ENCODE results near the gene CTNND2.
"Not testable (repeated sequence)": the region's sequence is repeated elsewhere in the genome, so short reads cannot be mapped to it uniquely, and the experiment has no call there.

Gene CTNND2

DNA sequence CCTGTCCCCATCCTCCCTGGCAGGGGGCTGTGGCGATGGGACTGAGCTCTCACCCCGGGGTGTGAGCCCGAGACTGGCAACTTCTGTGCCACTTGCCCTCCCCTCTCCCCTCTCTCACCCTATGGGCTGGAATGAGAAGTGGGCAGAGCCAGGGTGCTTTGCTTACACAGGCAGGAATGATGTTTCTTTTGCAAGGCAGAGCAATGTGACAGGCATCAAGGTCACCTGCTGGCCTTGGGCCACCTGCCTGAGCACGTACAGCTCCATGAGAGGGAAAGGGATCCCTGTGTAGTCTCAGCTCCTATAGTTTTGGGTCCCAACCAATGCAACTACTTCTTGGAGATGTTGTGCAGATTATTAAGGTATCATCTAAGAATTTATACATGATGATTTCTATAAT, 890.5 kb downstream of the CTNND2 start:
- no peak for DNase-seq (ENCODE audit: low spot score)

DNA sequence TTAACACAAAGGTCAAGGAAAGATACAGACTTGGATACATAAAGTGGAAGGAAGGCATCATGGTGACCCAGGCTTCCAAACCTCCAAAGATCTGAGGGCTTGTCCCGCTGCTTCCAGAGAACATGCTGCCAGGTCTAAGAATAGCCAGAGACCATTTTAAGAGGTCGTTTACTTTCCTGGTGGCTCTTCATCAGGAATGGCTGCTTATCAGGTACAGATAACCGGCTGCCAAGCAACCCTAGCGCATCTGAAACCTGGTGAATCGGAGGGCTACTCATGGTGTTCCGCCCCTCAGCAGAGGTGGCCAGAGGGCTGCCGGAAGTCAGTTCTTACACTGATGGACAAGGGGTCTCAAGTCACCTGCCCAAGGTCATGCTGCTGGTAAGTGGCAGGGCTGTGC, 892.0 kb downstream of the CTNND2 start:
- no peak for DNase-seq (ENCODE audit: low spot score)

DNA sequence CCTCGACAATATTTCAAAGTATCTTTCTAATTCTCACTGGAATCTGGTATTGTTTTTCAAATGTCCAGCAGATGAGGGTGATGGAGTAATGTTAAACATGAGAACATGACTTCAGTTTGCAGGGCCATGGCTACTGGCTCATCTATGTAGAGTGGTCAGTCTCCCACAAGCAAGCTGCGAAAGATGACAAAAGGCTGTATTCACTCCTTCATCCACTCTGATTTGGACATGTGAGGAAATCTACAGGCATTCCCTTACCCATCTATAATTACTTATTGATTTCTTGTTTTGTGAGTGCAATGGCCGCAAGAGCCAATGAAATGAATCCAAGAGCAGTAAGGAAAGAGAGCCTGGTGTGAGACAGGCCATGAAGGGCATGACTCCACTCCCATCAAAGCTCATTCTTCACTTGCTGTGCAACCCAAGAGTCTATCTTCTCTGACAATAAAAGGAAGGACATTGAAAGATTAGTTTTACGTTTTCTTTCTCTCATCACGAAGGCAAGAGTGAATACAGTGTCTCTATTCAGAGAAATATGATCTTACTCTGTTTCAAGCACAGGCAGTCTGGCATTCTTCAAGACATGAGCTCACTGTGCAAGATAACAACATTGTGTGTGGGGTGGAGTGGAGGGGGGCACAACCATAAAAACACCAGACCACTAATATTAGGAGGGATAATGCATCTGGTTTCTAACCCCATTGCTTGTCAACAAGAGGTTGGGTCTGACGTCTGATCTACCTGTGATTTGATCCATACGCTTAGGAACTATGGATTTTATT, 893.6 kb downstream of the CTNND2 start:
- DNase-seq (ENCODE audit: low spot score), result no peak

DNA sequence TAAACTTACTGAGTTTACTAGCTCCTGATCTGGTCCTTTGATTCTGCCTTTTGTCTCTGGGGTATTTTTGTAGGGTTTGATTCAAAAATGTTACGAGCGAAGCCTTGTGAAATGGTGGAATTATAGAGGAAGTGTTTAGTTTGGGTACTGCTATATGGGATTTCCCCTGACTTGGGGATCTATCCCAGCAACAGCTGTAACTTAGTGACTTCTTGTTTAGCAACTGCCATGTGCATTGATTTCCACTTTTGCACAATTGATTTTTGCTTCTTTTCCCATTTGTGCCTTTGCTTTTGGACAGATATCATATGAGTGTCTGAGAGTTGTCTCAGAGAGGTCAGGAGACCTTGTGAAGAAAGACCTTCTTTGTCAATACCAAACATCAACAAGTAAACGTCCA, 894.7 kb downstream of the CTNND2 start:
- DNase-seq (ENCODE audit: low spot score), result no peak

DNA sequence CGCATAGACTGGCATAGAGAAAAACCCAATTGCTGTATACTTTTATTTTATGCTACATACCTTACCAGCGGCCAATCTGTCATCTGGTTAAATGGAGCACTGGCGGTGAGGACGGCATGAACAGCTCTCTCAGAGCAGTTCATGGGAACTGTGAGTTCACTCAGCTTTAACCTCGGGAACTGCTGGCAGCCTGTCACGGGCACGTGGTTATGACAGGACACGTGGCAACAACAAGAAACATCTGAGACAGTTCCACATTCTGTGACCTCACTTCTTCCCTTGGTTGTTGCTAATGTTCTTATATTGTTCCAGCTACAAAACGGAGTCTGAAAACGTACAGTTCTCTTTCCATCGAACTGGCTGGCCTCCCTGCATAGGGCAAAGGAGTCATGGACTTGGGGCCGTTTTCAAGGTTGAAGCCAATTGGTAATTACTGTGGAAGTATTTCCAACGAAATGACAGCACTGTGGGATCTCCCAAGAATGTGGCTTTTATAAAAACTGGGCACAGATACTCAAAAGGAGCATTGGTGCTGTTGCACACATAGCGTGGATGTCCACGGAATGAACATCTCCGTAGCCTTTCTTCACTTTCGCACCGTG, 896.9 kb downstream of the CTNND2 start:
- DNase-seq (ENCODE audit: low spot score), result no peak

DNA sequence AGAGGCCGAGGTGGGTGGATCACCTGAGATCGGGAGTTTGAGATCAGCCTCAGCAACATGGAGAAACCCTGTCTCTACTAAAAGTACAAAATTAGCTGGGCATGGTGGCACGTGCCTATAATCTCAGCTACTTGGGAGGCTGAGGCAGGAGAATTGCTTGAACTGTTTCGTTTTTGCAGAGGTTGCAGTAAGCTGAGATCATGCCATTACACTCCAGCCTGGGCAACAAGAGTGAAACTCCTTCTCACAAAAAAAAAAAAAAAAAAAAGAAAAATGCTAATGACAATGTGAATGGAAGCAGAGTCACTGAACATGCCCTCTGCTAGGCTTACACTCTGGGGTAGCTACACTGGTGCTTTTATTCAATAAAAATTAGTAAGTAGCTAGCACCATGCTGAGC, 899.7 kb downstream of the CTNND2 start:
- not testable (repeated sequence) for DNase-seq (ENCODE audit: low spot score)

DNA sequence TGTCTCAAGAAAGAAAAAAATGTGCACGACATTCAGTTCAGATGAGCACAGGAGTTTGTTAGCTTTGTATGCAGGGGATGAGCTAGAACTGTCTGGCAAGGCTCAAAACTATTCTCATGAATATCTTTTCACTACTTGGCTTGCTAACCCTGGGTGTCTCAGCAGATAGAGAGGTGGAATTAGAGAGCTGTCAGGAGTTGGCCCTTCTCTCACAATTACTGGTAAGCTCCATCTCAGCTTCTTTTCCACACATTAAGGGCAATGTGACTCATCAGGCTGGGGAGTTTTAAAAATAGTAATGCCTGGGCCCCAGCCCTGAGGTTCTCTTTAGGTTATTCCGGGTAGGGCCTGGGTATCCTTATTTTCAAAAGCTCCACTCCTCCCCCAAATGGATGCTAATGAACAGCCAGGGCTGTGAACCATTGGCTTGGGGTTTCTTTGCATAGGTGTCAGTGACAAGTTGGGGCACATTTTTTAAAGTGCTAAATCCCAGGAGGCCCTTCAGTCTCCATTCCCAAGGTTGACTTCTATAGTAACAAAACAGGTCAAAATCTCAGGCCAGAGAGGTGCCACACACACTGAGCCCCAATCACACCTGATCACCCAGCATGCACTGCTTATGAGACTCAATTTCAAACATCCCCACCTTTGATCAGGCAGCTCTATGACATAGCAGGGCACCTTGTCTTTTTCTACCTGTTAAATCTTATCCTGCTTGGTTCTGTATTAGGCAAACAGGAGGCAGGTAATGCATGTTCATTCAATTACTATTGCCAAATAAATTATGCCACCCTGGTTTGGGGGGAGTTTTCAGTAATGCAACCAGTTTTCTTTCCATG, 903.5 kb downstream of the CTNND2 start:
- no peak for DNase-seq (ENCODE audit: low spot score)

DNA sequence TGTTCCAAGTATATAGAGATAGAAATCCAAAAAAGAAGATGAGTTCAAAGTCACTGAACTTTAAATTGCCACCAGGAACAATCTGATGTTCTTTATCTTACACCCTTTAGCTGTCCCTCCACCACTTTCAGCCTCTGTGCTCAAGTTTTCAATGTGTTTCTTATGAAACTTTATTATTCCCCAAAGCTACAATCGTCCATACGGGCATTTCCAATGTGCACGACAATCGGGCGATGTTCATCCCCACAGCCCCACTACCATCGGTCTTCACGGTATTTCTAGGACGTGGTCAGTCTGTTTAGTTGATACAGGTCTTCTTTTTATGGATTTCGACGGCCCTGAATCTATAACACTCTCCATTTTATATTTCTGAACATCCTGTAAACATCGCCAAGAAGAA, 904.5 kb downstream of the CTNND2 start:
- DNase-seq (ENCODE audit: low spot score), result no peak

DNA sequence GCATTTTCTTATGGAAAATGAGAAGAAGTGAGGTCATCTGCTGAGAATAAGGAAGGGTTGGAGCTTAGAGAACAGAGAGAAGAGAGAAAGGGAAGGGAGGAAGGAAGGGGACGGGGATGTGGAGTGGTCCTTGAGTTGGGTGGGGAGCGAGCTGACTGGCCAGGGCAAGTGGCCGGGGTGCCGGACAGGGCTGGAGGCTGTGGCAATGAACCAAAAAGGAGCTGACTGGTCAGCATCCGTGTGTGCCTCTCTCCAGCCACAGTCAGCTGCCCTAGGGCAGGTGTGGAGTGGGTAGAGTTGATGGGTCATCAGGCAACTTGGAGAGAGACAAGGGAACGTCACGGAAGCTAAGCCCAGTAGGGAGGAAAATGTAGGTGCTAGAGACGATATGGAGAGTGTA, 908.4 kb downstream of the CTNND2 start:
- no peak for DNase-seq (ENCODE audit: low spot score)

DNA sequence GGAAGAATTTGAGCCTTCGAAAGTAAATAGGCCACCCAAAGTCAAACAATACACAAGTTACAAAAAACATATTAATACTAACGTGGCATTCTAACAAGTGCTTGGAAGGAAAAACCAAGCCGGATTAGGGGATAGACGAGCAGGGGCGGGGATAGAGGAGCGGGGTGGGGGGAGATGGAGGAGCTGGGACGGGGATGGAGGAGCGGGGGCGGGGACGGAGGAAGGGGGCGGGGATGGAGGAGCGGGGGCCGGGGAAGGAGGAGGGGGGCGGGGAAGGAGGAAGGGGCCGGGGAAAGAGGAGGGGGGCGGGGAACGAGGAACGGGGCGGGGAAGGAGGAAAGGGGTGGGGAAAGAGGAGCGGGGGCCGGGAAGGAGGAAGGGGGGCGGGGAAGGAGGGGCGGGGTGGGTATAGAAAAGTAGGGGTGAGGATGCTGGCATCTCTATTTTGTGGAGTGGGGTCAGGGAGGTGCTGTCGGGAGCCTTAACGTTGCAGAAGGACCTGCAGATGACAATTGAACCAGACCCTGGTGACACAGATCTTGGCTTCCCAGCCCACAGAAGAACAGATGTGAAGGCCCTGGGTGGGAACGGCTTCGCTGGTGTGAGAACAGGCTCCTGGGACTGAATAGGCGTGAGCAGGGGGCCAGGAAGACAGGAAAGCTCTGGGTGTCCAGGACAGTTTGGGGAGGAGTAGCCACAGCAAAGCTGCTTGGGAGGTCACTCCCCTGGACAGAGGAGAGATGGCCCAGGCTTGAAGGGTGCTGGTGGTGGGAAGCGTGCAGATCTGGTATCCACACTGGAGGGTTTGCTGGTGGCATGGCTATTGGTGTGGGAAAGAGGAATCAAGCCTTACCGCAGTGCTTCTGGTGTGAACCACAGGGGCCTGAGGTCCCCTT, 909.9 kb downstream of the CTNND2 start:
- no peak for DNase-seq (ENCODE audit: low spot score)

DNA sequence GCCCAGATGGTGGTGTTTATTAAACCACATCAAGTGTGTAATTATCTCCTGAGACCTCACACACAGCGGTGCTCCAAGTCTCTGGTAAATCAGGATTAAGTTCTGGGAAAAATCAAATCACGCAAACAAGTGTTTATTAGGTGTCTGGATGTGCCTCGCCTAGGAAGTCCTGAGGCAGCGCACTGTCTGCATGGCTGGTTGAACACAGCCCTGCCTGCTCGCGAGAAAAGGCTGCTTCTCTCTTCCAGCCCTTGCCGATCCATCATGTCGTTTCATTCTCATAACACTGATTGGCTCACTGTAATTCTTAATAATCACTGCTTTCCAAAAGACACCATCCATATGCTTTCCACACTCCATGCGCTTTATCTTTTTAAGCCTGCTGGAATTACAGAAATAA, 913.6 kb downstream of the CTNND2 start:
- no peak for DNase-seq (ENCODE audit: low spot score)

DNA sequence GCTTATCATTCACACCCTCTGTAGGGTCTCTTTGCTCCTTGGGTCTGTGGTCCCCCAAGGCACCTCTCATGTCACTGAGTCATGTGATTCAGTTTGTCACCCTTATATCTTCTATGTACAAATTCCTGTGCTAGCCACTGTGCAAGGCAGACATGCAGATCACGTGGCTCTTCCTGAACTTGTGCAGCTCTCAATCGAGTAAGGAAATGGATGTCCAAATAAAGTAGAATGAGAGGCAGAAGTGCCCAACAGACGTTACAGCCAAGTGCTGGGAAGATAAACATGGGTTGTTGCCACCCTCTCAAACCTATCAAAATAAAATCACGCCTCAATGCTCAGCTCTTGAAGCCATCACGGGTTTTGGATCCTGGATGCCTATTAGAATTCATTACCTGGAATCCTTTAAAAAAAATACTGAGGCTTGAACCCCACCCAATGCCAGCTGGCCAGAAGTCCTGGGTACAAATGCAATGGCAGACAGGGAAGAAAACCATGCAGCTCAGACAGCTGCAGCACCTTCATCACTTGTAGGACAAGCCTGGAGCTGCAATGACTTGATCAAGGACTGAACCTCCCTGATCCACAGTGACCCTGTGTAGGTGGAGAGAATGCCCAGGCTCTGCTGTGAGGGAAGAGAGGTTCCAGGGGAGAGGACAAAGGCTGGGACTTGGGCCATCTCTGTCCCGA, 914.5 kb downstream of the CTNND2 start:
- DNase-seq (ENCODE audit: low spot score), result no peak

DNA sequence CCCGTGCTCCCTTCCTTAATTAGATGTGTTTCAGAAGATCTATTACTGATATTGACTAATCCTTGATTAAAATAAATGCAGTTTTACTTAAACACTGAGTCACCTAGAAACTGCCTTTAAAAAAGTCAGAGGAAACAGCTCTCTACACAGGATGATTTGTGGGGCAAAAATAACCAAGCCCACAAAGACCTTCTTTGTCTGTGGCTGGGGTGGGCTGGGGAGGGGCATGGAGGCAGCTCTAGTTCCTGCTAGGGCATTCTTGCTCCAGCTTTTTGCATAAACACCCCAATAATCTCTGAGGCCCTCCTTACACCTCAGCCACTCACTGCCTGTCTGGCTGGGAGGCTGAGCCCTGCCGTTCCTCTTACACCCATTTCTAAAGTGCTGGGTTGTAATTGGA, 915.6 kb downstream of the CTNND2 start:
- no peak for DNase-seq (ENCODE audit: low spot score)

DNA sequence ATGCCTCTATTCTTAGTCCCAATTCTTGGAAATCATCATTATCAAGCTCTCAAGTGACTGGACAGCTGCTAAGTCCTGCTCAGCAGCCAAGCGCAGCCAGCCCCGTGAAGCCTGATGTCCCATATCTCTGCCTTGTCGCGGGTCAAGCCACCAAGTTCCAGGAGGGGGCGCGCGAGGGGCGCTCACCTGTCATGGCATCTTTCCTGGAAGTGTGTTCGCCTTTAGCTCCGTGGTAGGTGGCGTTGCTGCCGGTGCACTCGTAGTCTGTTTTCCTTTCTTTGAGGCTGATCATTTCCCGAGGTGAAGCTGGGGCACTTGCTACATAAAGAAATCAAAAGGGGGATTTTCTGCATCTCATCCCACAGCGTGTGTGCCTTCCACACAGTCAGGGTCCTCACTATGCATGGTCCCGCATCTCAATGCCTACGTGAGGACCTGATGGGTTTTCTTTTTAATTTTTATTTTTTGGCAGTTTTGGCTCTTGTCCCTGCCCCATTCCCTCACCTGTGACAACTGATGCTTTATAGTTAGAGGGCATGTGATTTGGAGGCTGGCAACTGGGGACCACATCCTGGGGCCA, 916.2 kb downstream of the CTNND2 start:
- DNase-seq (ENCODE audit: low spot score), result peak; percentile 53

DNA sequence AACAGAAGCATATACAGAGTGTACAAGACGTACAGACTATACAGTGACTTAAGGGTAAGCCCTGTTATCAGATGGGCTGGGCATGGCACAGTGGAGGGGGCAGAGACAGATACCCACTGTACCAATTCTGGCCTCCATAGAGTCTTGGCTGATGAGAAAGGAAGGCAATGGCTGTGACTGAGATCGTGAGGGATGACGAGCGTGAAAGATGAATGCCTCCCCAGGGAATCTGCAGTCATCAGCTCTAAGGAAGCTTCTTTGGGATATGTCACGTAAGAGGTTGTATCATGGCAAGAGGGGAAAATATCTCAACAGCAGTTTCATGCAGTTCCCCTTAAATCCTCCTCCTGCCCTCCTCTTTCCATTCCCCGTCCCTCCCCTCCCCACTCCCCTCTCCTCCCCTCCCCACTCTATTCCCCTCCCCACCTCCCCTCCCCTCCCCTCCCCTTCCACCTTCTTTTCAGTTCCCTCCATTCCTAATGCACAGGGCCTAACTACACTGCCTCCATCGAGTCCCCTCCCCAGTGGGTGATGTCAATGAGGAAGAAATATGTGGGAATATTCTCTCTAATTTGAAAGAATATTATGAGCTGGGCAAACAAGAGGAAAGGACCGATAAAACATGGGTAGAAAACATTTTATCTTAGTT, 916.8 kb downstream of the CTNND2 start:
- no peak for DNase-seq (ENCODE audit: low spot score)

DNA sequence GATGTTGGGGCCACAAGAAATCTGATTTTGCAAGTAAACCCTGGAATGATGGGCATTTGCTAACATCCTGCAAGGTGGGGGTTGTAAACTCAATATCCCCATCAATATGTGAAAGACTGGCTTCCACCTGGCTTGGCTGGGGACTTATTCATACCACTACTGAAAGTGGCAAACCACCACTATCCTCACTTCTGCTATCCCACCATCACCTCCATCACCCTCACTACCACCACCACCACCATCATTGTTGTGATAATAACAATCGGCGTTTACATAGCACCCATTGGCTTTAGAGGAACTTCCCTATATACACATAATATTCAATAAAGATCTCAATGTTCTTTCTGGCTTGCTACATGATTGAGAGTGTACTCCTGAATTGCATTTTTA, 918.5 kb downstream of the CTNND2 start:
- DNase-seq (ENCODE audit: low spot score), result no peak

DNA sequence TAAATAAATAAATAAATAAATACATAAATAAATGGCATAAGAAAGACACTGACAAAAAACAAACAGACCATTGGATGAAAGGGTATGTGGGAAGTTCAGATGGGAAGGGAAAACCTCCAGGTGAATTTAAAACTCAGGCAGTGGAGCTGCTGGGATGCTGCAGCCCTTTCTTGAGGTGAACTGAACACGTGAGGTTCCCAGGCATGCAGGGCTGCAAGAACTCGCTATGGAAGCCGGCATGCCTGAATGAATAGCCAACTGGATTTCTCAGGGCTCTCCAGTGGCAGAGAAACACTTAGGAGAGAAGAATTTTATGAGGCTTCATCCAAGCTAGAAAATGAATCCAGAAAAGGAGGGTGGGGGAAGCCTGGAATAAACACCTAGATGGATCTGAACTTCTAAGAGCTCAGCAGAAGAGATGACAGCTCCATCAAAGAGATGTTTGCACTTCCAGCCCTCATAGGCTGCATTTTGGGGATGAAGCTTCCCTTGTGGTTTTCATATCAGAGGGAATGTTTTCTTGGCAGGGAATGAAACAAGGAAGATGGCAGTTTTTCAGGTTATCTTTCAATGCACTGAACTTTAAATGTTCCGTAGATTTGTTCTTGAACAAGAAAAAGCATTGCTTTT, 919.0 kb downstream of the CTNND2 start:
- no peak for DNase-seq (ENCODE audit: low spot score)

DNA sequence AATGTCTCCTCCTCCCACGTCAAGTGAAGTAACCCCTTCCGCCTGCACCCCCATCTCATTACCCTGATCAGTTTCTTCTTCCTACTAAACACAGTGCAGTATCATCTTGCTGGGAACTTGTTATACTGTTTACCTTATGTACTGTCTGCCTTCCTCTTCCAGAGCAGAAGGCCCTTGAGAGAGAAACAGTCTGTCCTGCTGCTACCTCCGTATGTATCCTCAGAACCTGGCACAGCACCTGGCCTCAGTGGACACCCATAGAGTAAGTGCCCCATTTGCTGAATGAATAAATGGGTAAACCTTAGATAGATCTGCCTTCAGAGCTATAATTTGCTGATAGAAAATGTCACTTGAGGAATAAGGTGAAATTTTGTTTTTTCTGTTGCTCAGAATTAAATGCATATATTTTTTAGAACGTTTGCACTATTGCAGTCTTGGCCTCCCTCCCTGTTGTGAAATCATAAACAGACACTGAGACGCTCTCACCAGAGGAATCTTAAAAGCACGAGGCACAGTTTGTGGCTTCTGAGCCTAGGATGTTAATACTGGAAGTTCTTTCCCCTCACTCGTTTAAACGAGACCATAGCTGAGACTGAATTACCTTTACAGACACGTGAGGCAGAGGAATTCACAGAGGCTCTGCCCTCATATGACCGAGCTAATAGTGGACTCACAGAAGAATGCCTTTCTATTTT, 920.1 kb downstream of the CTNND2 start:
- no peak for DNase-seq (ENCODE audit: low spot score)

DNA sequence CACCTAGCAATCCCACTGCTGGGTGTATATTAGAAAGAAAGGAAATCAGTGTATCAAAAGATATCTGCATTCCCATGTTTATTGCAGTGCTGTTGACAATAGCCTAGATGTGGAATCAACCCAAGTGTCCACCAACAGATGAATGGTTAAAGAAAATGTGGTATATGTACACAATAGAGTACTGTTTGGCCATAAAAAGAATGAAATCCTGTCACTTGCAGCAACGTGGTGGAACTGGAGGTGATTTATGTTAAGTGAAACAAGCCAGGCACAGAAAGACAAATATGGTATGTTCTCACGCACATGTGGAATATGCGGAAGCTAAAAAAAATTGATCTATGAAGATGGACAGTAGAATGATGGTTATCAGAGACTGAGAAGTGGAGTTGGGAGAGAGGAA, 921.6 kb downstream of the CTNND2 start:
- no peak for DNase-seq (ENCODE audit: low spot score)

Measured in CD4-positive, alpha-beta T cell treated with Interleukin-15 for 4 hours (primary cell).